GM12878 (cell line): Measurements from ENCODE around the gene TMEM59. TPM values are rescaled to one million over a fixed set of nuclear protein-coding genes. Genes with fewer than 3 reads are reported as not detected.

Experiments used
- ATAC-seq: fragments of 200-7000 bp; cut with Tn5 transposase; 3 replicates; pipeline ENCODE4 v1.9.1; 2020; ENCODE audit warnings: mild to moderate bottlenecking, moderate library complexity
- BruUV-seq: library from RNA; stranded (reverse); fragments of 400-500 nt; replicated peaks from 2 replicates; lab custom pipeline; 2021; lab: Mats Ljungman, UMichigan
- CTCF ChIA-PET: fragments of 300-600 bp; sonication (Branson Sonifier 250); formaldehyde crosslinking; extraction: SDS; loops from one replicate; lab custom pipeline; 2021; ENCODE audit warnings: inconsistent platforms; lab: Yijun Ruan, JAX
- POLR2A ChIA-PET: fragments of 350-600 bp; formaldehyde crosslinking; extraction: SDS; loops from one replicate; lab custom pipeline; 2021; ENCODE audit warnings: inconsistent platforms; lab: Charles Lee
- RAD21 ChIA-PET: fragments of 300-600 bp; sonication (Branson Sonifier 250); formaldehyde crosslinking; loops from one replicate; lab custom pipeline; 2023; ENCODE audit warnings: antibody characterized with exemption; ENCODE audit not compliant: unreplicated experiment; lab: Charles Lee
- SMC1A ChIA-PET: fragments of 300-600 bp; sonication (Branson Sonifier 250); formaldehyde crosslinking; loops from one replicate; lab custom pipeline; 2023; ENCODE audit not compliant: unreplicated experiment, uncharacterized antibody; lab: Charles Lee
- DNase-seq: peaks from one replicate; pipeline ENCODE4 v3.0.0-alpha.2; 2011; ENCODE audit warnings: low read depth, low spot score
- FAIRE-seq: peaks from 3 replicates; lab custom pipeline; 2011; peaks lifted over from hg19 to GRCh38; lab: Jason Lieb, UNC
- H2AFZ ChIP-seq: 2 replicates; pipeline ENCODE4 v1.6.0; 2011; ENCODE audit warnings: low read depth, low read length, control low read depth; ENCODE audit not compliant: control insufficient read depth
- H3K27ac ChIP-seq: 2 replicates; pipeline ENCODE4 v1.5.1; 2011; ENCODE audit warnings: control low read depth; ENCODE audit not compliant: control insufficient read depth, insufficient read depth
- H3K27me3 ChIP-seq, 2 experiments: replicated peaks in 1 of 2; 2 replicates each; pipeline versions ENCODE4 v1.6.0 to v1.6.1; 2011; ENCODE audit warnings: low read length in 1 of 2; ENCODE audit not compliant: control insufficient read depth in 2 of 2, insufficient read depth in 2 of 2
- H3K36me3 ChIP-seq, 2 experiments: 2 replicates each; pipeline ENCODE4 v1.5.1; 2011; ENCODE audit warnings: low read length in 1 of 2; ENCODE audit not compliant: control insufficient read depth in 2 of 2, insufficient read depth in 2 of 2
- H3K4me1 ChIP-seq: 2 replicates; pipeline ENCODE4 v1.6.1; 2011; ENCODE audit warnings: mild to moderate bottlenecking, low read length, moderate library complexity, mixed read lengths; ENCODE audit not compliant: control insufficient read depth, insufficient read depth
- H3K4me2 ChIP-seq: 2 replicates; pipeline ENCODE4 v1.6.0; 2011; ENCODE audit warnings: control low read depth; ENCODE audit not compliant: control insufficient read depth, insufficient read depth
- H3K4me3 ChIP-seq: fragments of 200-600 bp; sonication (generic); 2 replicates; pipeline ENCODE4 v1.5.1; 2016
- H3K79me2 ChIP-seq: 2 replicates; pipeline ENCODE4 v1.6.0; 2011; ENCODE audit warnings: low read length; ENCODE audit not compliant: control insufficient read depth, insufficient read depth
- H3K9ac ChIP-seq: 2 replicates; pipeline ENCODE4 v1.8.0; 2011; ENCODE audit warnings: low read length, control low read depth, mixed read lengths; ENCODE audit not compliant: control insufficient read depth, insufficient read depth
- H3K9me3 ChIP-seq: replicated peaks from 3 replicates; pipeline ENCODE4 v1.5.1; 2011; ENCODE audit warnings: mild to moderate bottlenecking, low read length; ENCODE audit not compliant: control insufficient read depth, insufficient read depth
- H4K20me1 ChIP-seq: 2 replicates; pipeline ENCODE4 v1.6.0; 2011; ENCODE audit not compliant: control insufficient read depth, insufficient read depth
- CEBPB ChIP-seq, 2 experiments: fragments of 150-350 bp in 1 of 2; IDR thresholded peaks; 2 replicates each; pipeline ENCODE4 v1.6.1; 2012 to 2014; ENCODE audit warnings: low read depth in 2 of 2, low read length in 2 of 2, borderline replicate concordance in 1 of 2, inconsistent platforms in 1 of 2
- HDAC6 ChIP-seq: fragments of 200-600 bp; sonication (generic); IDR thresholded peaks from one replicate; pipeline ENCODE4 v1.8.0; 2017; ENCODE audit warnings: antibody characterized with exemption; ENCODE audit not compliant: unreplicated experiment
- MEF2A ChIP-seq: IDR thresholded peaks from 2 replicates; pipeline ENCODE4 v1.6.1; 2011; ENCODE audit warnings: low read depth, mild to moderate bottlenecking, low read length, moderate library complexity; ENCODE audit not compliant: insufficient read depth
- NRF1 ChIP-seq: conservative IDR thresholded peaks from 2 replicates; pipeline ENCODE4 v1.6.1; 2011; ENCODE audit warnings: mild to moderate bottlenecking, low read depth, low read length, improper control_type of control experiment
- SREBF2 ChIP-seq: IDR thresholded peaks from 2 replicates; pipeline ENCODE4 v1.6.1; 2012; ENCODE audit warnings: mild to moderate bottlenecking, low read length
- SRF ChIP-seq, 2 experiments: IDR thresholded peaks; 2 replicates each; pipeline ENCODE4 v1.6.1; 2011; ENCODE audit warnings: low read depth in 2 of 2, low read length in 2 of 2, mild to moderate bottlenecking in 1 of 2, moderate library complexity in 1 of 2
- ZNF384 ChIP-seq: IDR thresholded peaks from 2 replicates; pipeline ENCODE4 v1.6.1; 2012; ENCODE audit warnings: low read depth, mild to moderate bottlenecking, low read length, improper control_type of control experiment, borderline replicate concordance
- WGBS: methylation state at CpG from one replicate; pipeline ENCODE4 v1.1.6; 2016; ENCODE audit warnings: low lambda C conversion rate; ENCODE audit not compliant: insufficient replicate concordance, insufficient coverage; ENCODE audit errors: missing lambda C conversion rate; 5-methylcytosine and 5-hydroxymethylcytosine counted together
- in situ Hi-C: fragments of 300-500 bp; cut with MboI; formaldehyde crosslinking; loops from 9 replicates; pipeline ENCODE4 v1.14.3; 2018; ENCODE audit warnings: mixed read lengths
- intact Hi-C: fragments of 100-400 bp; cut with micrococcal nuclease; formaldehyde crosslinking; loops from one replicate; pipeline ENCODE4 v1.14.2; 2022; ENCODE audit not compliant: unreplicated experiment
- polyA plus RNA-seq, 11 experiments: library from polyadenylated mRNA; depleted of rRNA in 4 of 11; unstranded in 6 of 11; stranded (reverse) in 5 of 11; fragments of >200 nt; fragmentation: Nextera tagmentation in 4 of 11; fragmentation: Illumina TruSeq in 1 of 11; extraction: Ambion mirVana in 4 of 11; extraction: Trizol in 1 of 11; gene quantifications; 1 replicate in 1 of 11; 2 replicates in 10 of 11; pipeline versions ENCODE4 v1.2.1 to v1.2.3, GENCODE V29; 2011 to 2016; ENCODE audit warnings: inconsistent platforms in 2 of 11, missing spikeins in 2 of 11, low read depth in 1 of 11
- total RNA-seq, 4 experiments: library from RNA; depleted of rRNA in 3 of 4; stranded (reverse); fragments of >200 nt in 3 of 4; fragmentation: Illumina TruSeq in 1 of 4; extraction: Trizol in 1 of 4; gene quantifications; 2 replicates each; pipeline versions ENCODE4 v1.2.1 to v1.2.3, GENCODE V29; 2013 to 2021
- TF ChIP-seq, protein P1 (sequence below): fragments of 450-650 bp; IDR thresholded peaks from 2 replicates; pipeline ENCODE4 v1.6.1; 2018; ENCODE audit warnings: mild to moderate bottlenecking, low read depth, moderate library complexity; ENCODE audit not compliant: partially characterized antibody
- TF ChIP-seq, protein P2 (sequence below): IDR thresholded peaks from 2 replicates; pipeline ENCODE4 v1.6.1; 2011; ENCODE audit warnings: borderline replicate concordance, low read depth, mild to moderate bottlenecking, moderate library complexity, low read length; ENCODE audit not compliant: insufficient read depth, poor library complexity, severe bottlenecking
- TF ChIP-seq, protein P3 (sequence below): fragments of 450-650 bp; IDR thresholded peaks from 2 replicates; pipeline ENCODE4 v1.6.1; 2017; ENCODE audit warnings: mild to moderate bottlenecking, low read depth, inconsistent platforms; ENCODE audit not compliant: poor library complexity, severe bottlenecking

TMEM59 gene
- total and polyA plus RNA-seq, 10 of the 15 experiments (the other 5 are each of a cell fraction or from before 2014, with no cell fraction given): 69.9 to 273 (median 111) TPM

DNA sequence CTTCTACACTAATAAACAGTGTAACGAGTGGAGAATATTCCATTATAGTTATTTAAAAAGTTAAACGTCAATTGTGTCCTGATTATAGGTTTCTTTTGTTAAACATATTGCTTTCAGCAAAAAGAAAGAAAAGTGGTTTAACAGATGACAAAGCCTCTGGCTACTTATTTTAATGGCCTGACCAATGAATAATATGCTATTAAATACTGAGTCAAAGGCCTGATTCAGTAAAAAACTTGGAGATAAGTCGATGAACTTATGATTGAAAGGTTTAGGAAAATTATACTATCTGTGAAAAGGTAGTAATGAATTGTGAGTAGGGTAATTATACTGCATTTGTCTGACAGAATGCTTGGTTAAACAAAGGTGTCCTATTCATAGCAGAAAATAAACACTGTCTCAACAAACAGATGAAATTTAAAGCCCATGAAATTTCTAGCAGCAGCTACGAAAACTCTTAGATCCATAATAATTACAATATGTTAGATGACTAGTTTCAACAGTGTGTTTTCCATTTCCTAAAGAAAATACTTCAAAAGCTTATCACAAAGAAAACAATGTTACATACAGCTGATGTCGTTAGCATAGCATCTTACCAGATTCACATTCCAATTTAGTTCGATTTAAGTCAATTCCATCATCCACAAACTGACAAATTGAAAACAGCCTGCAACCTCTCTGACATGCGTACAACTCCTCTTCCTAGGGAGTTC is 6.2 kb downstream of the TMEM59 start:
- Histone ChIP-seq H3K9me3 (no peaks in the 10 kb centered on the region), H3K4me3 (peak overlapping the region; percentile 39; the same call in 1 of the 2 replicates), H3K27ac (peak overlapping the region; percentile 50), H4K20me1 (no peaks in the 10 kb centered on the region), H3K36me3 (peaks cover 0 to 7% of the 10 kb centered on the region in 2 experiments; a peak in 2 of 4 replicates), H3K4me2 (peak overlapping the region; percentile 82), H2AFZ (no peak overlapping the region), H3K79me2 (peaks cover 58% of the 10 kb centered on the region), H3K4me1 (peaks cover 18% of the 10 kb centered on the region), H3K9ac (no peak overlapping the region), H3K27me3 (no peaks in the 10 kb centered on the region)
- no peak for DNase-seq
- POLR2A ChIA-PET: no interaction called here
- no peak for ATAC-seq
- in situ Hi-C loops: no loop called here
- CTCF ChIA-PET: interaction anchor here (1.2 to 1.8 kb wide), 2 partner anchors 41 to 87 kb away, joined by 3 to 5 read pairs; no protein-coding TSS in a partner anchor
- TF ChIP-seq, protein P1, sequence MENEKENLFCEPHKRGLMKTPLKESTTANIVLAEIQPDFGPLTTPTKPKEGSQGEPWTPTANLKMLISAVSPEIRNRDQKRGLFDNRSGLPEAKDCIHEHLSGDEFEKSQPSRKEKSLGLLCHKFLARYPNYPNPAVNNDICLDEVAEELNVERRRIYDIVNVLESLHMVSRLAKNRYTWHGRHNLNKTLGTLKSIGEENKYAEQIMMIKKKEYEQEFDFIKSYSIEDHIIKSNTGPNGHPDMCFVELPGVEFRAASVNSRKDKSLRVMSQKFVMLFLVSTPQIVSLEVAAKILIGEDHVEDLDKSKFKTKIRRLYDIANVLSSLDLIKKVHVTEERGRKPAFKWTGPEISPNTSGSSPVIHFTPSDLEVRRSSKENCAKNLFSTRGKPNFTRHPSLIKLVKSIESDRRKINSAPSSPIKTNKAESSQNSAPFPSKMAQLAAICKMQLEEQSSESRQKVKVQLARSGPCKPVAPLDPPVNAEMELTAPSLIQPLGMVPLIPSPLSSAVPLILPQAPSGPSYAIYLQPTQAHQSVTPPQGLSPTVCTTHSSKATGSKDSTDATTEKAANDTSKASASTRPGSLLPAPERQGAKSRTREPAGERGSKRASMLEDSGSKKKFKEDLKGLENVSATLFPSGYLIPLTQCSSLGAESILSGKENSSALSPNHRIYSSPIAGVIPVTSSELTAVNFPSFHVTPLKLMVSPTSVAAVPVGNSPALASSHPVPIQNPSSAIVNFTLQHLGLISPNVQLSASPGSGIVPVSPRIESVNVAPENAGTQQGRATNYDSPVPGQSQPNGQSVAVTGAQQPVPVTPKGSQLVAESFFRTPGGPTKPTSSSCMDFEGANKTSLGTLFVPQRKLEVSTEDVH: no peak
- TF ChIP-seq MEF2A (no peak), SRF (IDR thresholded peaks at IDR 0.05; ENCODE audit: low read depth in 2 of 2, low read length in 2 of 2) (no peak), CEBPB (IDR thresholded peaks at IDR 0.05; ENCODE audit: borderline replicate concordance in 1 of 2, low read depth in 2 of 2, low read length in 2 of 2) (no peak), ZNF384 (no peak), HDAC6 (no peak), NRF1 (no peak), SREBF2 (no peak)
- TF ChIP-seq, protein P2, sequence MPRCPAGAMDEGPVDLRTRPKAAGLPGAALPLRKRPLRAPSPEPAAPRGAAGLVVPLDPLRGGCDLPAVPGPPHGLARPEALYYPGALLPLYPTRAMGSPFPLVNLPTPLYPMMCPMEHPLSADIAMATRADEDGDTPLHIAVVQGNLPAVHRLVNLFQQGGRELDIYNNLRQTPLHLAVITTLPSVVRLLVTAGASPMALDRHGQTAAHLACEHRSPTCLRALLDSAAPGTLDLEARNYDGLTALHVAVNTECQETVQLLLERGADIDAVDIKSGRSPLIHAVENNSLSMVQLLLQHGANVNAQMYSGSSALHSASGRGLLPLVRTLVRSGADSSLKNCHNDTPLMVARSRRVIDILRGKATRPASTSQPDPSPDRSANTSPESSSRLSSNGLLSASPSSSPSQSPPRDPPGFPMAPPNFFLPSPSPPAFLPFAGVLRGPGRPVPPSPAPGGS: no peak
- TF ChIP-seq, protein P3, sequence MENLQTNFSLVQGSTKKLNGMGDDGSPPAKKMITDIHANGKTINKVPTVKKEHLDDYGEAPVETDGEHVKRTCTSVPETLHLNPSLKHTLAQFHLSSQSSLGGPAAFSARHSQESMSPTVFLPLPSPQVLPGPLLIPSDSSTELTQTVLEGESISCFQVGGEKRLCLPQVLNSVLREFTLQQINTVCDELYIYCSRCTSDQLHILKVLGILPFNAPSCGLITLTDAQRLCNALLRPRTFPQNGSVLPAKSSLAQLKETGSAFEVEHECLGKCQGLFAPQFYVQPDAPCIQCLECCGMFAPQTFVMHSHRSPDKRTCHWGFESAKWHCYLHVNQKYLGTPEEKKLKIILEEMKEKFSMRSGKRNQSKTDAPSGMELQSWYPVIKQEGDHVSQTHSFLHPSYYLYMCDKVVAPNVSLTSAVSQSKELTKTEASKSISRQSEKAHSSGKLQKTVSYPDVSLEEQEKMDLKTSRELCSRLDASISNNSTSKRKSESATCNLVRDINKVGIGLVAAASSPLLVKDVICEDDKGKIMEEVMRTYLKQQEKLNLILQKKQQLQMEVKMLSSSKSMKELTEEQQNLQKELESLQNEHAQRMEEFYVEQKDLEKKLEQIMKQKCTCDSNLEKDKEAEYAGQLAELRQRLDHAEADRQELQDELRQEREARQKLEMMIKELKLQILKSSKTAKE: no peak
- SMC1A ChIA-PET: interaction anchor here (0.9 to 2.5 kb wide), 3 partner anchors 14 to 186 kb away, joined by 3 to 6 read pairs (median 3); no protein-coding TSS in a partner anchor
- intact Hi-C loops: no loop called here
- RAD21 ChIA-PET: interaction anchor here (1.5 to 2.9 kb wide), 3 partner anchors 35 to 168 kb away, joined by 4 to 13 read pairs (median 4); partner anchors contain the start of genes IFT25 and LRRC42
- BruUV-seq: no TSS peak
- WGBS: 90% methylated on average over 7 of the region's 7 CpGs
- no peak for FAIRE-seq
